ENCODE measurements around the gene MARVELD1.

- no peak for TF ChIP-seq CTCF (IDR thresholded peaks at IDR 0.05)
- no peak for TF ChIP-seq POLR2AphosphoS5 (IDR thresholded peaks at IDR 0.05)
- TF ChIP-seq EP300 (IDR thresholded peaks at IDR 0.05), result no peak
Observed at GRCh38 chr10:97764519-97764931, 51.0 kb downstream of the MARVELD1 start.

Measured in suprapubic skin (tissue), 4 donors.